SJCRH30 (cell line): Measurements from ENCODE around the gene SSBP3. TPM values are rescaled to one million over a fixed set of nuclear protein-coding genes. Genes with fewer than 3 reads are reported as not detected.
"Not testable (repeated sequence)": the region's sequence is repeated elsewhere in the genome, so short reads cannot be mapped to it uniquely, and the experiment has no call there.

Experiments
- DNase-seq, 2 experiments: peaks; one replicate each; pipeline ENCODE4 v3.0.0-alpha.2; 2015 to 2020
- H3K27ac ChIP-seq: fragments of 250-450 bp; sonication (Bioruptor Pico); 2 replicates; pipeline ENCODE4 v1.5.1; 2020; ENCODE audit warnings: mild to moderate bottlenecking, moderate library complexity
- H3K27me3 ChIP-seq: fragments of 250-450 bp; sonication (Bioruptor Pico); 2 replicates; pipeline ENCODE4 v1.5.1; 2020; ENCODE audit warnings: mild to moderate bottlenecking, moderate library complexity
- H3K36me3 ChIP-seq: fragments of 250-450 bp; sonication (Bioruptor Pico); 2 replicates; pipeline ENCODE4 v1.5.1; 2020; ENCODE audit warnings: mild to moderate bottlenecking, moderate library complexity
- H3K4me1 ChIP-seq: fragments of 250-450 bp; sonication (Bioruptor Pico); 2 replicates; pipeline ENCODE4 v1.5.1; 2020; ENCODE audit warnings: mild to moderate bottlenecking, moderate library complexity
- H3K4me3 ChIP-seq: fragments of 250-450 bp; sonication (Bioruptor Pico); 2 replicates; pipeline ENCODE4 v1.5.1; 2020; ENCODE audit warnings: mild to moderate bottlenecking, moderate library complexity
- H3K9me3 ChIP-seq: fragments of 250-450 bp; sonication (Bioruptor Pico); replicated peaks from 2 replicates; pipeline ENCODE4 v1.5.1; 2020; ENCODE audit warnings: mild to moderate bottlenecking, moderate library complexity
- total RNA-seq: library from RNA; depleted of rRNA; stranded (reverse); fragments of >200 nt; shearing (Covaris generic); gene quantifications from 2 replicates; pipeline ENCODE4 v1.2.3, GENCODE V29; 2014

Gene SSBP3
- total RNA-seq, 1 experiment from 2014 or later: 32.1 TPM

DNA sequence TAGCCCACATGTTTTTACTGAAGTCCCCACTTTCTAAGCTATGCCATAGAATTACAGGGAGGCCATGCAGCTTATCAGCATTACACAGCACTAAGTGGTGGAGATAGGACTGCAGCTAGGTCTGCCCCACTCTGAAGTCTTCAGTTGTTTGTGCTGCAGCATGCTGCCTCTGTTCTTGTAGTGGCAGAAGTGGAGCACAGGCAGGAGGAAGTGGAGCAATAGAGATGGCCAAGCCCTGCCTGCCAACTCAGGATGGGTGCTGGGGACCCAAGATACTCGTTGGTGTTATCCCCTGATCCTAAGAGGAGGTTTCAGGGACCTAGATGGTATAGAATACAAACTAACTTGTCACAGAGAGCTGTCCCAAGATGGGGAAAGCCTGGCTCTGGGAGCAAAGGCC lies 193.3 kb downstream of the SSBP3 start:
- no peak overlapping the region for H3K27ac ChIP-seq
- H3K36me3 ChIP-seq: peaks cover 87% of the 10 kb centered on the region
- no peak overlapping the region for H3K4me3 ChIP-seq
- no peaks in the 10 kb centered on the region for H3K4me1 ChIP-seq
- H3K27me3 ChIP-seq: no peaks in the 10 kb centered on the region
- H3K9me3 ChIP-seq: no peaks in the 10 kb centered on the region
- no peak for DNase-seq

GRCh38 chr1:54207896-54208295 lies 198.3 kb downstream of the SSBP3 start:
- peaks cover 75% of the 10 kb centered on the region for H3K36me3 ChIP-seq
- H3K4me1 ChIP-seq, H3K27me3 ChIP-seq, H3K27ac ChIP-seq, H3K4me3 ChIP-seq, H3K9me3 ChIP-seq, DNase-seq: not testable (repeated sequence)

DNA sequence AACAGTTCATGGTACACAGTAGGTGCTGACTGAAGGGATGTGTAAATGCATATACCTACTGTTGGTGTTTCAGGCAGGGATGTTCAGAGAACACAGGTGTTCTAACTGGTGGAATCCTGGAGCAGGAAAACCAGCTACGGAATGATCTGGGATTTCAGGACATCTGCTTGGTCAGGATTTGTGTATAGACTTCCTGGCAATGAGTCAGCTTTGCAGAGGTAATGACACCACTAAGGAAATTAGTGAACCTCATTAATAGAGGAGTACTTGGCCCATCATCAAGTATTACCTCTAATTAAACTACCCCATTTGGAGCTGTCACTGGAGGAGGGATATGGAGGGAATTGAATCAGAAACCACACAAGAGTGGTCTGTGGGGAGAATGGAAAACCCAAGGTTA lies 198.9 kb downstream of the SSBP3 start:
- peaks cover 72% of the 10 kb centered on the region for H3K36me3 ChIP-seq
- H3K9me3 ChIP-seq: no peaks in the 10 kb centered on the region
- no peak overlapping the region for H3K4me3 ChIP-seq
- DNase-seq: no peak
- H3K27ac ChIP-seq: no peak overlapping the region
- H3K4me1 ChIP-seq: no peaks in the 10 kb centered on the region
- H3K27me3 ChIP-seq: no peaks in the 10 kb centered on the region

- Histone ChIP-seq H3K4me1 (peaks cover under 1% of the 10 kb centered on the region), H3K36me3 (peaks cover 46% of the 10 kb centered on the region), H3K27ac (no peak overlapping the region), H3K4me3 (no peak overlapping the region), H3K9me3 (no peaks in the 10 kb centered on the region), H3K27me3 (no peaks in the 10 kb centered on the region)
- DNase-seq: no peak
These were observed 202.0 kb downstream of the SSBP3 start for GRCh38 chr1:54204199-54204598.

DNA sequence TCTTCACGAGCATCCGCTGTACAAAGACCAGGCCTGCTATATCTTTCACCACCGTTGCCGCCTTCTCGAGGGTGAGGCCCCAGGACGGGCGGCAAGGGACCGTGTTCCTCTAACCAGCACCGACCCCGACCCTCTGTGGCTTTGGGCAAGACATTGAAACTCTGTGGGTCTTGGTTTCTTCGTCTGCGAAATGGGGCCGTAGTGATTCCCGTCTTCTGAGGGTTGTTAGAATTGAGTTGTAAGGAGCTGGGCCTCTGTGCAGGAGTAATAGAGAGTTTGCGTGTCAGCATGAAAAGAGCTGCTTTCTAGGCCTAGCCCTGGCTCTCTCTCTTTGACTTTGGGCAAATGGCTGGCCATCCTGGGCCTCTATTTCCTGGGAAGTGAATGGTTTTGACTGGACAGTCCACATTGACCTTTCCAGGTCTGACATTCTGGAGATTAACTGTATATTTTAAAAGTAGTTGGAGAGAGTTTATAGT lies 205.6 kb downstream of the SSBP3 start:
- Histone ChIP-seq H3K27me3 (no peaks in the 10 kb centered on the region), H3K27ac (peak overlapping the region; percentile 65), H3K36me3 (peaks cover 20% of the 10 kb centered on the region), H3K9me3 (no peaks in the 10 kb centered on the region), H3K4me1 (peaks cover 3% of the 10 kb centered on the region), H3K4me3 (peak overlapping the region; percentile 83)
- no peak for DNase-seq

DNA sequence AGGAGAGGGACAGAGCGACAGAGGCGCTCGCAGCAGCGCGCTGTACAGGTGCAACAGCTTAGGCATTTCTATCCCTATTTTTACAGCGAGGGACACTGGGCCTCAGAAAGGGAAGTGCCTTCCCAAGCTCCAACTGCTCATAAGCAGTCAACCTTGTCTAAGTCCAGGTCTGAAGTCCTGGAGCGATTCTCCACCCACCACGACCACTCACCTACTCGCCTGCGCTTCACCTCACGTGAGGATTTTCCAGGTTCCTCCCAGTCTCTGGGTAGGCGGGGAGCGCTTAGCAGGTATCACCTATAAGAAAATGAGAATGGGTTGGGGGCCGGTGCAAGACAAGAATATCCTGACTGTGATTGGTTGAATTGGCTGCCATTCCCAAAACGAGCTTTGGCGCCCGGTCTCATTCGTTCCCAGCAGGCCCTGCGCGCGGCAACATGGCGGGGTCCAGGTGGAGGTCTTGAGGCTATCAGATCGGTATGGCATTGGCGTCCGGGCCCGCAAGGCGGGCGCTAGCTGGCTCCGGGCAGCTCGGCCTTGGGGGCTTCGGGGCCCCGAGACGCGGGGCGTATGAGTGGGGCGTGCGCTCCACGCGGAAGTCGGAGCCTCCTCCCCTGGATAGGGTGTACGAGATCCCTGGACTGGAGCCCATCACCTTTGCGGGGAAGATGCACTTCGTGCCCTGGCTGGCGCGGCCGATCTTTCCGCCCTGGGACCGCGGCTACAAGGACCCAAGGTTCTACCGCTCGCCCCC lies 206.3 kb downstream of the SSBP3 start, which contains the start of the genes CYB5RL and MRPL37:
CYB5RL (minus strand) TSS at position 266 of the 754 bp plus-strand sequence. CDS start 4,414 bp downstream, outside the sequence.
MRPL37 (plus strand) TSS at position 403 of the 754 bp plus-strand sequence; CDS start at position 480, 77 bp downstream.
- no peaks in the 10 kb centered on the region for H3K27me3 ChIP-seq
- peaks cover 3% of the 10 kb centered on the region for H3K4me1 ChIP-seq
- DNase-seq: peak; percentile 96 to 98
- peak within 1 kb of the TSS; percentile 65 for H3K27ac ChIP-seq
- peaks cover 13% of the 10 kb centered on the region for H3K36me3 ChIP-seq
- peak within 1 kb of the TSS; percentile 83 for H3K4me3 ChIP-seq
- no peaks in the 10 kb centered on the region for H3K9me3 ChIP-seq

GRCh38 chr1:54199151-54199764 lies 206.9 kb downstream of the SSBP3 start:
- no peak for DNase-seq
- Histone ChIP-seq H3K9me3 (no peaks in the 10 kb centered on the region), H3K27me3 (no peaks in the 10 kb centered on the region), H3K27ac (no peak overlapping the region; the same call in 1 of the 2 replicates), H3K36me3 (peaks cover 8% of the 10 kb centered on the region), H3K4me1 (peaks cover 3% of the 10 kb centered on the region), H3K4me3 (peak overlapping the region; percentile 83)

- no peaks in the 10 kb centered on the region for H3K27me3 ChIP-seq
- H3K27ac ChIP-seq: no peak overlapping the region
- H3K36me3 ChIP-seq: no peaks in the 10 kb centered on the region
- H3K4me3 ChIP-seq: no peak overlapping the region
- DNase-seq: no peak
- H3K4me1 ChIP-seq: no peaks in the 10 kb centered on the region
- H3K9me3 ChIP-seq: no peaks in the 10 kb centered on the region
These were observed 212.7 kb downstream of the SSBP3 start for GRCh38 chr1:54193453-54193852.

- DNase-seq: no peak
These were observed 214.7 kb downstream of the SSBP3 start for GRCh38 chr1:54191525-54191924.

DNA sequence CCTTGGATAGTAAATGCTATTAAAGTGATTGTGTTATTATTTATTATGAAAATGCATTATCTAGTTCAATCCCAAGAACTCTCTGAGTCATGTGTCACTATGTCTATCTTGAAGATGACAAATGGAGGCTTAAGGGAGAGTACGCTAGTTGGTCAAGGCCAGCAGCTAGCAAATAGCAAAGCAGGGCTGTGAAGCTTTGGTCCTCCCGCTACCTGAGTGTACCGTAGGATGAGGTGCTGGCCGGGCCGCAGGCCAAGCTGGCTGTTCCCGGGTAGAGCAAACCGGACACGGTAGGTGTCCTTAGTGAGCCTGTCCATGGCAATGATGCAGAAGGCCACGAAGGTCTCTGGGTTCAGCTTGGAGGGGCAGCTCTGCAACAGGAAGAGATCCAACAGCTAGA lies 215.7 kb downstream of the SSBP3 start:
- Histone ChIP-seq H3K27me3 (no peaks in the 10 kb centered on the region), H3K4me1 (no peaks in the 10 kb centered on the region), H3K27ac (no peak overlapping the region), H3K4me3 (no peak overlapping the region), H3K9me3 (no peaks in the 10 kb centered on the region), H3K36me3 (no peaks in the 10 kb centered on the region)
- no peak for DNase-seq

More at GRCh38 chr1:54191525-54191924, 214.7 kb downstream of the SSBP3 start:
- Histone ChIP-seq H3K4me1 (no peaks in the 10 kb centered on the region), H3K27me3 (no peaks in the 10 kb centered on the region), H3K36me3 (no peaks in the 10 kb centered on the region), H3K4me3 (no peak overlapping the region), H3K9me3 (no peaks in the 10 kb centered on the region), H3K27ac (no peak overlapping the region)

- Histone ChIP-seq H3K4me1 (no peaks in the 10 kb centered on the region), H3K9me3 (no peaks in the 10 kb centered on the region), H3K36me3 (no peaks in the 10 kb centered on the region), H3K27me3 (no peaks in the 10 kb centered on the region), H3K27ac (no peak overlapping the region), H3K4me3 (no peak overlapping the region)
- no peak for DNase-seq
These were observed 217.9 kb downstream of the SSBP3 start for GRCh38 chr1:54188291-54188690.

DNA sequence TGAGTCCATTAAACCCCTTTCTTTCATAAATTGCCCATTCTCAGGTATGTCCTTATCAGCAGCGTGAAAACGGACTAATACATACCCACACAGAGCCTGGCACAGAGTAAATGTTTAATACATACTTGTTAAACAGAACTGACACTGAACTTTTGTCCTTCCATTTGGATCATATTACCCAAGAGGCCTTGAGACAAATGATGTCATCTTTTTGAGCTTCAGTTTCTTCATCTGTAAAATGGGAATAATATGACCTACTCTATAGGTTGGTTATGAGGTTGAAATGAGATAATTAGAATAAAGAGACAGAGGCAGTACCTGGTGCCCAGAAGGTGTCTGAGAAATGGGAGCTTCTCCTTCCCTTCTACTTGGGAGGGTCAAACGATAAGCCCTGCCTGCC lies 220.1 kb downstream of the SSBP3 start:
- Histone ChIP-seq H3K4me3 (no peak overlapping the region), H3K9me3 (no peaks in the 10 kb centered on the region), H3K36me3 (no peaks in the 10 kb centered on the region; the same call in 1 of the 2 replicates), H3K27ac (no peak overlapping the region), H3K27me3 (no peaks in the 10 kb centered on the region), H3K4me1 (no peaks in the 10 kb centered on the region; the same call in 1 of the 2 replicates)
- no peak for DNase-seq

DNA sequence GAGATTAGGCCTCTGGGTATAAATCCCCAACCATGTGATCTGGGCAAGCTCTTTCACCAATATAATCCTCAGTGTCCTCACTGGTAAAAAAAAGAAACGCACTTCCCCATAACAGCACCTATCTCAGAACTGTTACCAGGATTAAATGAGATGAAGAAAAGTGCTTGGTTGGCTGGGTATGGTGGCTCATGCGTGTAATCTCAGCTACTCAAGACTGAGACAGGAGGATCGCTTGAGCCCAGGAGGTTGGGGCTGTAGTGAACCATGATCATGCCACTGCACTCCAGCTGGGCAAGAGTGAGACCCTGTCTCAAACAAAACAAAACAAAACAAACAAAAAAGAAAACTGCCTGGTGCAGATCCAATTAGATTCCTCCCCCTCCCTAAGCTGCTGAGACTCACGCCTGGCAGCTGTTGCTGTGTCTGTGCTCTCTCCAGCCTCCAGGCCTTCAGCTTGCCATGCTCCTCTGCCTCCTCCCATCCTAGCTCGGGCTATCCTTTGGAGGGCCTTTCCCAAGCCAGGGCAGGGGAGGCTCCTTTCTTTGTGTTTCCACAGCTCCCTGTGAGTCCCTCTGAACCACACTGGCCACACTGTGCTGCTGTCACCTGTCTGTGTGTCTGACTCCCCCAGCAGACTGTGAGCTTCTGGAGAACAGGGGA lies 225.4 kb downstream of the SSBP3 start:
- Histone ChIP-seq H3K27ac (peak overlapping the region; percentile 2; the same call in 1 of the 2 replicates), H3K4me3 (no peak overlapping the region), H3K27me3 (no peaks in the 10 kb centered on the region), H3K36me3 (no peaks in the 10 kb centered on the region; the same call in 1 of the 2 replicates), H3K9me3 (no peaks in the 10 kb centered on the region), H3K4me1 (no peaks in the 10 kb centered on the region; the same call in 1 of the 2 replicates)
- peak; percentile 42 to 54 for DNase-seq

DNA sequence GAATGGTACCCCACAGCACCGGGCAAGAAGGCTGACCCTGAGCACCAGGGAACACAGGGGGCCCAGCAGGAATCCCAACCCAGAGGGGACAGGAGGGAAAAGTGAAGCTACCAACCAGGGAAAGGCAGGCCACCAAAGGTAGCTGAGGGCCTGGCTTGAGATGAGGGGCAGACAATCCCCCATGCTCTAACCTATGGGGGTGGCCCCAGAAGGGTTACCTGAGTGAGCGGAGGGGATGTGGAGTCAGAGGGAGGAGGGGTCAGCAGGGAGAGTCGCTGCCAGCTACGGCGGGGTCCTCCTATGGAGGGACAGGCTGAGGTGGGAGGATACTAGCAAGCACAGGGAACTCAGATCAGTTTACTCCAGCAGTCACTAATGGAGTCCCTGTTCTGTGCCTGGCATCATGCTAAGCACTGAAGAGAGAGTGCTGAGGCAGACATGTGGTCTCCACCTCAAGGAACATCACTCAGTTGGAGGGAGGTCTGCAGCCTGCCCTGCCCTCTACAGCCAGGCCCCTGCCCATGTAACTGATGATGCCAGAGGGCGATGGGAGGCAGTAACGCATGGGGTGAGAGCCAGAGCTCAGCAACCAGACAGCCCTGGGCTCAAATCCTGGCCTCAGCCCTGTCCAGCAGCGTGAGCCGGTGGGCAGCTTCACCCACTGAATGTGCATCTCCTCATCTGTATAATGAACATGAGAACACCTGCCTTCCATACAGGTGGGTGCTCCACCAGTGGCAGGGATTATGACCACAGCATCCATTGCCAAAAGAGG lies 227.7 kb downstream of the SSBP3 start:
- no peaks in the 10 kb centered on the region; the same call in 1 of the 2 replicates for H3K4me1 ChIP-seq
- H3K27ac ChIP-seq: no peak overlapping the region
- H3K36me3 ChIP-seq: no peaks in the 10 kb centered on the region; the same call in 1 of the 2 replicates
- no peak for DNase-seq
- no peaks in the 10 kb centered on the region for H3K9me3 ChIP-seq
- H3K4me3 ChIP-seq: no peak overlapping the region
- no peaks in the 10 kb centered on the region for H3K27me3 ChIP-seq
